ENCODE results near the gene C19orf38.

Gene C19orf38

GRCh38 chr19:10848230-10848856 lies at the start of gene C19orf38:
TSS of gene C19orf38 (plus strand) at chr19:10848415. CDS start at chr19:10848509, 94 bp downstream.
- no peak for DNase-seq

GRCh38 chr19:10800488-10800887 lies 47.7 kb upstream of the C19orf38 start:
- Histone ChIP-seq H2AFZ (ENCODE audit: low read depth, low read length) (no peak overlapping the region), H3K27ac (ENCODE audit: low read length) (no peak overlapping the region), H3K4me1 (ENCODE audit: insufficient read depth, low read length) (no peaks in the 10 kb centered on the region), H3K27me3 (ENCODE audit: insufficient read depth, low read length, poor library complexity) (no peaks in the 10 kb centered on the region), H3K9me3 (ENCODE audit: insufficient read depth, low read length, severe bottlenecking) (no peaks in the 10 kb centered on the region), H4K20me1 (ENCODE audit: insufficient read depth, low read length) (0 out of 2 replicates have a peak, but pooled peaks cover 4% of the 10 kb centered on the region), H3K79me2 (ENCODE audit: insufficient read depth, low read length) (no peaks in the 10 kb centered on the region), H3K9ac (ENCODE audit: low read depth, low read length) (no peak overlapping the region), H3K4me3 (ENCODE audit: low read depth in 1 of 2, low read length in 2 of 2) (no peak overlapping the region), H3K36me3 (ENCODE audit: insufficient read depth, low read length) (peaks cover 97% of the 10 kb centered on the region), H3K4me2 (ENCODE audit: insufficient read depth, low read length) (no peak overlapping the region)
- no peak for TF ChIP-seq EZH2 (IDR thresholded peaks at IDR 0.05; ENCODE audit: borderline replicate concordance, low read depth, low read length, severe bottlenecking)
- TF ChIP-seq CTCF (IDR thresholded peaks at IDR 0.05; ENCODE audit: borderline replicate concordance, extremely low read depth, low read length, poor library complexity, severe bottlenecking) = no peak
- ATAC-seq (ENCODE audit: insufficient read depth, low read depth) (no peak), DNase-seq (no peak)

More at GRCh38 chr19:10848230-10848856, at the start of gene C19orf38:
- Histone ChIP-seq H3K9me3 (ENCODE audit: insufficient read depth, low read length, severe bottlenecking) (peaks cover 8% of the 10 kb centered on the region), H3K27me3 (ENCODE audit: insufficient read depth, low read length, poor library complexity) (no peaks in the 10 kb centered on the region), H3K36me3 (ENCODE audit: insufficient read depth, low read length) (no peaks in the 10 kb centered on the region), H3K4me3 (ENCODE audit: low read depth in 1 of 2, low read length in 2 of 2) (no peak within 1 kb of the TSS), H3K4me1 (ENCODE audit: insufficient read depth, low read length) (no peaks in the 10 kb centered on the region), H3K79me2 (ENCODE audit: insufficient read depth, low read length) (no peaks in the 10 kb centered on the region), H3K27ac (ENCODE audit: low read length) (no peak within 1 kb of the TSS), H3K4me2 (ENCODE audit: insufficient read depth, low read length) (no peak within 1 kb of the TSS), H2AFZ (ENCODE audit: low read depth, low read length) (no peak within 1 kb of the TSS), H3K9ac (ENCODE audit: low read depth, low read length) (no peak within 1 kb of the TSS), H4K20me1 (ENCODE audit: insufficient read depth, low read length) (no peaks in the 10 kb centered on the region)
- ATAC-seq (ENCODE audit: insufficient read depth, low read depth) = no peak
- TF ChIP-seq EZH2 (IDR thresholded peaks at IDR 0.05; ENCODE audit: borderline replicate concordance, low read depth, low read length, severe bottlenecking) (no peak), CTCF (IDR thresholded peaks at IDR 0.05; ENCODE audit: borderline replicate concordance, extremely low read depth, low read length, poor library complexity, severe bottlenecking) (no peak)

- no peak for TF ChIP-seq CTCF (IDR thresholded peaks at IDR 0.05; ENCODE audit: borderline replicate concordance, extremely low read depth, low read length, poor library complexity, severe bottlenecking)
- TF ChIP-seq EZH2 (IDR thresholded peaks at IDR 0.05; ENCODE audit: borderline replicate concordance, low read depth, low read length, severe bottlenecking) = no peak
- ATAC-seq (ENCODE audit: insufficient read depth, low read depth) = no peak
- no peaks in the 10 kb centered on the region for H3K79me2 ChIP-seq (ENCODE audit: insufficient read depth, low read length)
- H3K36me3 ChIP-seq (ENCODE audit: insufficient read depth, low read length) = peaks cover 84% of the 10 kb centered on the region
- H3K9me3 ChIP-seq (ENCODE audit: insufficient read depth, low read length, severe bottlenecking) = no peaks in the 10 kb centered on the region
- no peak for DNase-seq
- no peak overlapping the region for H3K27ac ChIP-seq (ENCODE audit: low read length)
- H3K4me1 ChIP-seq (ENCODE audit: insufficient read depth, low read length) = no peaks in the 10 kb centered on the region
- no peaks in the 10 kb centered on the region for H3K27me3 ChIP-seq (ENCODE audit: insufficient read depth, low read length, poor library complexity)
- H3K9ac ChIP-seq (ENCODE audit: low read depth, low read length) = no peak overlapping the region
- peaks cover 3% of the 10 kb centered on the region; the same call in 1 of the 2 replicates for H4K20me1 ChIP-seq (ENCODE audit: insufficient read depth, low read length)
- no peak overlapping the region for H2AFZ ChIP-seq (ENCODE audit: low read depth, low read length)
- H3K4me2 ChIP-seq (ENCODE audit: insufficient read depth, low read length) = no peak overlapping the region
- no peak overlapping the region for H3K4me3 ChIP-seq (ENCODE audit: low read depth in 1 of 2, low read length in 2 of 2)
These were observed 45.7 kb upstream of the C19orf38 start for GRCh38 chr19:10802479-10802878.
